NOMO-1 treated with dmso at 0.1 percent for 144 hours (cell line): ENCODE measurements around the gene LGALS4.
"Not testable (repeated sequence)": the region's sequence is repeated elsewhere in the genome, so short reads cannot be mapped to it uniquely, and the experiment has no call there.

Experiments
- DNase-seq: peaks from one replicate; lab custom pipeline; 2025; ENCODE audit not compliant: unreplicated experiment; lab: John Stamatoyannopoulos, UW

LGALS4 gene

DNA sequence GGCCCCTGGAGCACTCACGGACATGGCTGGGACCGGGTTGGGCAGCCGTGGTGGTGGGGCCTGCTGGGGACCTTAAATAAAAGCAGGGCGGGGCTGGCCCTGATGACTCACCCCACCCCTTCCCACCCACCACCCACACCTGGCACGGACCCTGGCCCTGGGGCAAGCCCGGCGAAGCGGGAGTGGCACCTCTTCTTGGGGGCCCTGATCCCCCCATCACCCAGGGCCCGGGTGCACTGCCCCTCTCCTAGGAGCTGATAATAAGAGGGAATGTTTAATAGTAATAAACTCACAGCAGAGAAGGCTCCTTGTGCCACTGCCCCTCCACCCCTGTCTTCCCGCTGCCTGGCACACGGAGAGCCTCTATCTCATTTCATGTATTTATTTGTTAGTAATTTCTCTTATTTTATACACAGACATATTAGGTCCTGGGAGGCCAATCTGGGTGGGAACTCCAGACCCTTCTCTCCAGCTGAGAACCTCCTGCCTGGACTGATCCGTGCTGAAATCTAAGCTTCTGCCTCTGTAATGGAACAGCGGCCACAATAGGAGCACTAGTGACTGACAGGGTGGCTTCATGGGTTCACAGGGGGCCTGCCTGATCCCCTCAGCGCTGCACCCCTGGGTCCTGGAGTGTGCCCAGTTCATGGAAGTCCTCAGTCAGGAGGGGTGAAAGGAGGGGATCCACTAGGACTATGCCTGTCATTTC lies 39.1 kb downstream of the LGALS4 start, which contains the start of gene LGALS7:
TSS of gene LGALS7 (minus strand) at position 49 of the 709 bp plus-strand sequence. CDS start at position 24, 25 bp downstream.
- no peak for DNase-seq

DNA sequence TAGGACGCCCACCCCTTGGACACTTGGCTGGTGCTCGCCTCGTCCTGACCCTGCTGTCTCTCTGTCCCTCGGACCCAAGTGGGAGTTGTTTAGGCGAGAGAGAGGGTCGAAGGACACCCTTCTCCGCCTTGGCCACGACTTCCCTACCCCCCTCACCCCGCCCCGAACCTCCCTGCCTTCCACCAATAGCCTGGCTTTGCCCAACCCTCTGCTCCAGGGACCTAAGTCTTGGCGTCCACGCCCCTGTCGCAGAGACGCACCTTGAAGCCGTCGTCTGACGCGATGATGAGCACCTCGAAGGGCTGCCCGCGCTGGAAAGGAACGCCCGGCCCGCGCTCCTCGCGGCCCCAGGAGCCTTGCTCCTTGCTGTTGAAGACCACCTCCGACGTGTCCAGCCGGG lies 41.2 kb downstream of the LGALS4 start:
- DNase-seq: not testable (repeated sequence)

- not testable (repeated sequence) for DNase-seq
Measured at GRCh38 chr19:38770949-38771275, 41.8 kb downstream of the LGALS4 start.

GRCh38 chr19:38770228-38770948 lies 42.4 kb downstream of the LGALS4 start:
- DNase-seq: not testable (repeated sequence)

- peak; percentile 33 for DNase-seq
Measured at GRCh38 chr19:38769635-38770211, 43.0 kb downstream of the LGALS4 start.

DNA sequence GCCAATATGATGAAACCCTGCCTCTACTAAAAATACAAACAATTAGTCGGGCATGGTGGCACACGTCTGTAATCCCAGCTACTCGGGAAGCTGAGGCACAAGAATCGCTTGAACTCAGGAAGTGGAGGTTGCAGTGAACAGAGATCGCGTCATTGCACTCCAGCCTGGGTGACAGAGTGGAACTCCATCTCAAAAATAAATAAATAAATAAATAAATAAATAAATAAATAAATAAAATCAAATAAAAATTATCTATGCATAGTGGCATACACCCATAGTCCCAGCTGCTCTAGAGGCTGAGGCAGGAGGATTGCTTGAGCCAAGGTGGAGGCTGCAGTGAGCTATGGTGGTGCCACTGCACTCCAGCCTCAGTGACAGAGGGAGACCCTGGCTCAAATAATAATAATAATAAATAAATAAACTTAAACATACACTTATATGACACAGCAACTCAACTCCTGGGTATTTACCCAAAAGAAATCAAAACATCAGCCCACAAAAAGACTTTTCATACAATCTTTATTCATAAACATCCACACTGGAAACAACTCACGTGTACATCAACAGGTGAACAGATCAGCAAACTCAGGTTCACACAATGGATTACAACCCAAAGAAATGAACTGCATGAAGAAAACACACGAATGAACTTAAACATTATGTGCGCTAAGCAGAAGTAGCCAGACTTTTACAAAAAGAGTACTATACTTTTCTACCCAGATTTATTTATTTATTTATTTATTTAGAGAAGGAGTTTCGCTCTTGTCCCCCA lies 46.3 kb downstream of the LGALS4 start:
- no peak for DNase-seq

DNA sequence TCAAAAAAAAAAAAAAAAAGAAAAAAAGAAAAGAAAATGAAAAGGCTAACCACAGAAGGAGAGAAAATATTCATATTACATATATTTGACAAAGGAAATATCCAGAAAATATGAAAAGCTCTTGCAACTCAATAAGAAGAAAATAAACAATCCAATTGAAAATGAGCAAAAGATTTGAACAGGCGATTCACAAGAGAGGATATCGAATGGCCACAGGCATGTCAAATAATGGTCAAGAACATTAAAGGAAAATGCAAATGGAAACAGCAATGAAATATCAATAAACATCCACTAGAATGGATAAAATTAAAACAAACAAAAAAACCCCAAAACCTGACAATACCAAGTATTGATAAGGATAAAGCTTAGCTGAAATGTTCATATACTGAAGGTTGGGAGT lies 47.5 kb downstream of the LGALS4 start:
- DNase-seq: no peak

GRCh38 chr19:38763795-38764220 lies 48.9 kb downstream of the LGALS4 start:
- no peak for DNase-seq

DNA sequence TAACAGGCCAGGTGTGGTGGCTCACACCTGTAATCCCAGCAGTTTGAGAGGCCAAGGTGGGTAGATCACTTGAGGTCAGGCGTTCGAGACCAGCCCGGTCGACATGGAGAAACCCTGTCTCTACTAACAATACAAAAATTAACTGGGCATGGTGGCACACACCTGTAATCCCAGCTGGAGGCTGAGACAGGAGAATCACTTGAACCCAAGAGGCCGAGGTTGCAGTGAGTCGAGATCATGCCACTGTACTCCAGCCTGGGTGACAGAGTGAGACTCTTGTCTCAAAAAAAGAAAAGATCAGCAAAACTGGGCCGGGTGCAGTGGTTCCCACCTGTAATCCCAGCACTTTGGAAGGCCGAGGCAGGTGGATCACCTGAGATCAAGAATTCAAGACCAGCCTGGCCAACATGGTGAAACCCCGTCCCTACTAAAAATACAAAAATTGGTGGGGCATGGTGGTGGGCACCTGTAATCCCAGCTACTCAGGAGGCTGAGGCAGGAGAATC lies 50.8 kb downstream of the LGALS4 start:
- not testable (repeated sequence) for DNase-seq

DNA sequence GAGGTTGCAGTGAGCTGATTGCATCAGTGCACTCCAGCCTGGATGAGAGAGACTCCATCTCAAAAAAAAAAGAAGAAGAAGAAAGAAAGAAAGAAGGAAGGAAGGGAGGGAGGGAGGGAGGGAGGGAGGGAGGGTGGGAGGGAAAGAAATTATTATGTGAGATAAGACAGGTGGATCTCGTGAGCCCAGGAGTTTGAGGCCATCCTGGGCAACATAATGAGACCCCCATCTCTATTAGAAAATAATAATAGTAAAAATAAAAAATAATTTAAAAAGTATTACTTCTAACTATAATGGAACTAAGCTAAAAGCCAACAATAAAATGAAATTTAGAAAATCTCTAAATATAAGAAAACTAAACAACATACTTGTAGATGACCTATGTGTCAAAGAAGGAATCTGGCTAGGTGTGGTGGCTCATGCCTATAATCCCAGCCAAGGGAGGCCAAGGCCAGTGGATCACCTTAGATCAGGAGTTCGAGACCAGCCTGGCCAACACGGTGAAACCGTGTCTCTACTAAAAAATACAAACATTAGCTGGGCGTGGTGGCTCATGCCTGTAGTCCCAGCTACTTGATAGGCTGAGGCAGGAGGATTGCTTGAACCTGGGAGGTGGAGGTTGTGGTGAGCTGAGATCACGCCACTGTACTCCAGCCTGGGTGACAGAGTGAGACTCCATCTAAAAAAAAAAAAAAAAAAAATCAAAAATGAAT lies 51.8 kb downstream of the LGALS4 start:
- DNase-seq: not testable (repeated sequence)

GRCh38 chr19:38759590-38760003 lies 53.1 kb downstream of the LGALS4 start:
- no peak for DNase-seq

DNA sequence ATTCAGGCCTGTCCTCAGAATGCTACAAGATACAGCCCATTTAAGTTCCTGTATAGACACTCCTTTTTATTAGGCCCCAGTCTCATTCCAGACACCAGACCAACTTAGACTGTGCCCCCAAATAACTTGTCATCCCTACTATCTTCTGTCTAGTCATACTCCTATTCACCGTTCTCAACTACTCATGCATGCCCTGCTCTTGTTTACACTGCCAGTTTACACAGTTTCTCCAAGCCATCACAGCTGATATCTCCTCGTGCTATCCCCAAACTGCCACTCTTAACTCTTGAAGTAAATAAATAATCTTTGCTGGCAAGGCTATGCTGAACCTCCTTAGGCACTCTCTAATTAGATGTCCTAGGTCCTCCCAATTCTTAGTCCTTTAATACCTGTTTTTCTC lies 58.5 kb downstream of the LGALS4 start:
- DNase-seq: not testable (repeated sequence)

DNA sequence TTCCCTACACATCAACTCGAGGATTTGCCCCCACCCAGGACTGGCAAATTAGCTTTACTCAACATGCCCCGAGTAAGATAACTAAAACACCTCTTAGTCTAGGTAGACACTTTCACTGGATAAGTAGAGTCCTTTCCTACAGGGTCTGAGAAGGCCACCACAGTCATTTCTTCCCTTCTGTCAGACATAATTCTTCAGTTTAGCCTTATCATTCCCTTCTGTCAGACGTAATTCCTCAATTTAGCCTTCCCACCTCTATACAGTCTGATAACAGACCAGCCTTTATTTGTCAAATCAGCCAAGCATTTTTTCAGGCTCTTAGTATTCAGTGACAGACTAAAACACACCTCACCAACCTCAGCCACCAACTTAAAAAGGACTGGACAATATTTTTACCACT lies 59.0 kb downstream of the LGALS4 start:
- DNase-seq: not testable (repeated sequence)
